Endothelial cell of umbilical vein (primary cell): Measurements from ENCODE around the gene TPO. TPM values are rescaled to one million over a fixed set of nuclear protein-coding genes. Genes with fewer than 3 reads are reported as not detected.

ENCODE experiments used
- BruUV-seq: library from RNA; stranded (reverse); fragments of 400-500 nt; replicated peaks from 2 replicates; lab custom pipeline; 2021; lab: Mats Ljungman, UMichigan
- CTCF ChIA-PET: fragments of 300-600, 350-600 bp; sonication (Branson Sonifier 250); formaldehyde crosslinking; loops from one replicate; lab custom pipeline; 2021; ENCODE audit warnings: antibody characterized with exemption, inconsistent platforms; lab: Charles Lee
- POLR2A ChIA-PET: fragments of 300-600, 350-600 bp; sonication (Branson Sonifier 250); formaldehyde crosslinking; loops from one replicate; lab custom pipeline; 2021; ENCODE audit warnings: antibody characterized with exemption, inconsistent platforms; lab: Charles Lee
- DNase-seq: peaks from one replicate; pipeline ENCODE4 v3.0.0-alpha.2; 2011; ENCODE audit warnings: low read depth, low spot score
- FAIRE-seq: peaks from 2 replicates; lab custom pipeline; 2011; peaks lifted over from hg19 to GRCh38; lab: Jason Lieb, UNC
- H2AFZ ChIP-seq: 2 replicates; pipeline ENCODE4 v1.6.0; 2012; ENCODE audit warnings: low read depth, low read length, control low read depth, inconsistent platforms
- H3K27ac ChIP-seq: 2 replicates; pipeline ENCODE4 v1.5.1; 2011; ENCODE audit warnings: low read depth, mild to moderate bottlenecking, control low read depth, low read length, moderate library complexity; ENCODE audit not compliant: insufficient read depth
- H3K27me3 ChIP-seq, 2 experiments: 2 replicates each; pipeline versions ENCODE4 v1.6.0 to v1.6.1; 2011; ENCODE audit warnings: low read length in 2 of 2, mixed read lengths in 1 of 2; ENCODE audit not compliant: control insufficient read depth in 2 of 2, insufficient read depth in 2 of 2
- H3K36me3 ChIP-seq, 2 experiments: 2 replicates in 1 of 2; 3 replicates in 1 of 2; pipeline ENCODE4 v1.5.1; 2011; ENCODE audit warnings: low read length in 2 of 2, mild to moderate bottlenecking in 1 of 2, moderate library complexity in 1 of 2; ENCODE audit not compliant: control insufficient read depth in 2 of 2, insufficient read depth in 2 of 2; ENCODE audit errors: extremely low read depth in 1 of 2
- H3K4me1 ChIP-seq: 3 replicates; pipeline ENCODE4 v1.5.1; 2011; ENCODE audit warnings: mild to moderate bottlenecking, low read length; ENCODE audit not compliant: control insufficient read depth, insufficient read depth; ENCODE audit errors: extremely low read depth
- H3K4me2 ChIP-seq: 2 replicates; pipeline ENCODE4 v1.6.1; 2011; ENCODE audit warnings: low read length, control low read depth, mixed read lengths; ENCODE audit not compliant: insufficient read depth
- H3K4me3 ChIP-seq, 3 experiments: fragments of 200-600 bp in 1 of 3; sonication (generic), shearing (Covaris generic) in 1 of 3; replicated peaks in 1 of 3; 2 replicates each; pipeline ENCODE4 v1.5.1; 2011 to 2016; ENCODE audit warnings: control low read depth in 3 of 3, low read length in 3 of 3, mild to moderate bottlenecking in 2 of 3, inconsistent platforms in 1 of 3, low read depth in 1 of 3, moderate library complexity in 1 of 3; ENCODE audit not compliant: insufficient read depth in 1 of 3
- H3K79me2 ChIP-seq: 2 replicates; pipeline ENCODE4 v1.6.0; 2012; ENCODE audit warnings: low read length, inconsistent platforms; ENCODE audit not compliant: control insufficient read depth, insufficient read depth
- H3K9ac ChIP-seq: replicated peaks from 2 replicates; pipeline ENCODE3; 2011; ENCODE audit warnings: low read length, control low read depth; ENCODE audit not compliant: insufficient read depth; ENCODE audit errors: extremely low read depth
- H3K9me1 ChIP-seq: replicated peaks from 3 replicates; pipeline ENCODE4 v1.6.0; 2011; ENCODE audit warnings: mild to moderate bottlenecking, low read length; ENCODE audit not compliant: control insufficient read depth, insufficient read depth; ENCODE audit errors: extremely low read depth
- H3K9me3 ChIP-seq: replicated peaks from 2 replicates; pipeline ENCODE4 v1.5.1; 2012; ENCODE audit warnings: low read length, inconsistent platforms; ENCODE audit not compliant: control insufficient read depth, insufficient read depth
- H4K20me1 ChIP-seq: replicated peaks from 2 replicates; pipeline ENCODE3; 2011; ENCODE audit warnings: mild to moderate bottlenecking, low read length; ENCODE audit not compliant: control insufficient read depth, insufficient read depth; ENCODE audit errors: extremely low read depth
- CTCF ChIP-seq, 2 donors: IDR thresholded peaks; 1 replicate in 1 of 2; 2 replicates in 1 of 2; pipeline ENCODE4 v1.5.1; 2011; ENCODE audit warnings: low read length in 2 of 2, mild to moderate bottlenecking in 2 of 2, moderate library complexity in 2 of 2, control low read depth in 1 of 2, inconsistent platforms in 1 of 2, low read depth in 1 of 2; ENCODE audit not compliant: insufficient read depth in 1 of 2; ENCODE audit errors: extremely low read depth in 1 of 2
- EZH2 ChIP-seq: IDR thresholded peaks from 2 replicates; pipeline ENCODE4 v1.6.1; 2012; ENCODE audit warnings: borderline replicate concordance, low read depth, mild to moderate bottlenecking, moderate library complexity, low read length, inconsistent platforms; ENCODE audit not compliant: severe bottlenecking
- FOS ChIP-seq: IDR thresholded peaks from 2 replicates; pipeline ENCODE4 v1.6.1; 2011; ENCODE audit warnings: mild to moderate bottlenecking, low read length, moderate library complexity, borderline replicate concordance; ENCODE audit not compliant: insufficient read depth
- GATA2 ChIP-seq: IDR thresholded peaks from 2 replicates; pipeline ENCODE4 v1.7.0; 2011; ENCODE audit warnings: low read depth, mild to moderate bottlenecking, moderate library complexity, mixed read lengths, low read length; ENCODE audit not compliant: insufficient read length, insufficient read depth
- JUN ChIP-seq: IDR thresholded peaks from 2 replicates; pipeline ENCODE4 v1.6.1; 2011; ENCODE audit warnings: borderline replicate concordance, low read depth; ENCODE audit not compliant: insufficient read length, insufficient read depth
- MAX ChIP-seq: IDR thresholded peaks from 2 replicates; pipeline ENCODE4 v1.6.1; 2011; ENCODE audit not compliant: insufficient read depth, insufficient read length
- MYC ChIP-seq: IDR thresholded peaks from one replicate; pipeline ENCODE4 v1.6.1; 2011; ENCODE audit warnings: mild to moderate bottlenecking, low read depth, low read length
- POLR2A ChIP-seq: IDR thresholded peaks from 2 replicates; pipeline ENCODE4 v1.6.1; 2012; ENCODE audit warnings: low read depth, mild to moderate bottlenecking, control low read depth, low read length
- POLR2AphosphoS5 ChIP-seq: IDR thresholded peaks from 2 replicates; pipeline ENCODE4 v1.6.1; 2012; ENCODE audit warnings: low read depth, mild to moderate bottlenecking, control low read depth, low read length, moderate library complexity; ENCODE audit not compliant: insufficient read depth
- dilution Hi-C: fragments of 300-500 bp; cut with MboI; formaldehyde crosslinking; loops from one replicate; pipeline ENCODE4 v1.15.0; 2019; ENCODE audit warnings: low sequenced_read_pairs; ENCODE audit not compliant: extremely low pct_ligation_motif_present
- intact Hi-C: fragments of 100-400 bp; cut with micrococcal nuclease; formaldehyde crosslinking; loops from one replicate; pipeline ENCODE4 v1.10.0; 2022
- polyA plus RNA-seq, 4 experiments: library from polyadenylated mRNA; depleted of rRNA in 3 of 4; stranded (reverse) in 3 of 4; unstranded in 1 of 4; fragments of >200 nt; gene quantifications; 2 replicates each; pipeline versions ENCODE4 v1.2.1 to v1.2.3, GENCODE V29; 2011 to 2012; ENCODE audit warnings: missing spikeins in 1 of 4
- total RNA-seq: library from RNA; stranded (reverse); gene quantifications from 2 replicates; pipeline ENCODE4 v1.2.3, GENCODE V29; 2021

The TPO gene
- total and polyA plus RNA-seq, 2 donors (not counting 3 experiments of a cell fraction or from before 2014, with no cell fraction given): not detected

GRCh38 chr2:1495676-1496358, 82.6 kb downstream of the TPO start:
- H3K9ac ChIP-seq: no peak overlapping the region
- no peak overlapping the region for H3K4me3 ChIP-seq
- FAIRE-seq (no peak), DNase-seq (no peak)
- TF ChIP-seq GATA2: no peak
- no peak for TF ChIP-seq POLR2AphosphoS5
- TF ChIP-seq MAX: no peak
- no peak for TF ChIP-seq POLR2A
- TF ChIP-seq MYC: no peak
- TF ChIP-seq EZH2: no peak
- no peak for TF ChIP-seq CTCF (IDR thresholded peaks at IDR 0.05; ENCODE audit: extremely low read depth in 1 of 2, insufficient read depth in 1 of 2, low read depth in 1 of 2, low read length in 2 of 2)
- no peak for TF ChIP-seq JUN
- TF ChIP-seq FOS: no peak
- ChIA-PET CTCF (no interaction called here), POLR2A (no interaction called here)
- BruUV-seq: no TSS peak
- H3K9me3 ChIP-seq: no peaks in the 10 kb centered on the region
- H3K4me1 ChIP-seq: no peaks in the 10 kb centered on the region
- no peak overlapping the region for H3K4me2 ChIP-seq
- H4K20me1 ChIP-seq: no peaks in the 10 kb centered on the region
- H3K9me1 ChIP-seq: no peaks in the 10 kb centered on the region
- intact Hi-C loops: no loop called here
- dilution Hi-C loops: no loop called here
- no peaks in the 10 kb centered on the region for H3K36me3 ChIP-seq
- no peak overlapping the region for H2AFZ ChIP-seq
- H3K79me2 ChIP-seq: no peaks in the 10 kb centered on the region
- H3K27me3 ChIP-seq: no peaks in the 10 kb centered on the region
- no peak overlapping the region for H3K27ac ChIP-seq
